Natural killer cell (primary cell): Measurements from ENCODE around the gene IFITM1. TPM values are rescaled to one million over a fixed set of nuclear protein-coding genes. Genes with fewer than 3 reads are reported as not detected.
"Not testable (repeated sequence)": the region's sequence is repeated elsewhere in the genome, so short reads cannot be mapped to it uniquely, and the experiment has no call there.

Experiments
- ATAC-seq, 3 donors: fragments of 150-1000 bp in 2 of 3; fragments of 200-7000 bp in 1 of 3; cut with Tn5 transposase; 1 replicate in 1 of 3; 2 replicates in 2 of 3; pipeline ENCODE4 v1.10.0; 2021; ENCODE audit warnings: mild to moderate bottlenecking in 2 of 3, moderate library complexity in 2 of 3
- DNase-seq, 2 donors: peaks; one replicate each; pipeline versions ENCODE4 v3.0.0 to v3.0.0-alpha.2; 2013 to 2021; ENCODE audit warnings: mixed read lengths in 1 of 2
- H3K27ac ChIP-seq: one replicate; pipeline ENCODE4 v1.5.1; 2013; ENCODE audit warnings: mild to moderate bottlenecking, low read length
- H3K27me3 ChIP-seq: one replicate; pipeline ENCODE4 v1.6.1; 2013; ENCODE audit warnings: low read length; ENCODE audit not compliant: control insufficient read depth, insufficient read depth
- H3K36me3 ChIP-seq: one replicate; pipeline ENCODE4 v1.6.1; 2013; ENCODE audit warnings: low read length; ENCODE audit not compliant: control insufficient read depth, insufficient read depth
- H3K4me1 ChIP-seq: one replicate; pipeline ENCODE4 v1.6.1; 2013; ENCODE audit warnings: low read length; ENCODE audit not compliant: control insufficient read depth, insufficient read depth
- H3K4me3 ChIP-seq: one replicate; pipeline ENCODE4 v1.5.1; 2013; ENCODE audit warnings: low read length
- H3K9me3 ChIP-seq: one replicate; pipeline ENCODE4 v1.6.1; 2013; ENCODE audit warnings: low read length; ENCODE audit not compliant: control insufficient read depth, insufficient read depth
- H3K27ac Mint-ChIP-seq, 2 donors: one replicate each; pipeline ENCODE4 v1.8.0; 2022; ENCODE audit warnings: mild to moderate bottlenecking in 2 of 2, mixed read lengths in 2 of 2, moderate library complexity in 1 of 2
- H3K27me3 Mint-ChIP-seq, 2 donors: one replicate each; pipeline ENCODE4 v1.8.0; 2022; ENCODE audit warnings: low read depth in 2 of 2, mixed read lengths in 2 of 2
- H3K36me3 Mint-ChIP-seq: one replicate; pipeline ENCODE4 v1.8.0; 2022; ENCODE audit warnings: mixed read lengths
- H3K4me1 Mint-ChIP-seq, 2 donors: one replicate each; pipeline ENCODE4 v1.8.0; 2022; ENCODE audit warnings: mixed read lengths in 2 of 2
- H3K4me3 Mint-ChIP-seq: one replicate; pipeline ENCODE4 v1.8.0; 2022; ENCODE audit warnings: mild to moderate bottlenecking, moderate library complexity, mixed read lengths
- H3K9me3 Mint-ChIP-seq, 2 donors: one replicate each; pipeline ENCODE4 v1.8.0; 2022; ENCODE audit warnings: mixed read lengths in 2 of 2
- WGBS: methylation state at CpG from one replicate; pipeline ENCODE4 v1.1.7; 2013; ENCODE audit warnings: missing lambda C conversion rate; ENCODE audit not compliant: insufficient coverage; 5-methylcytosine and 5-hydroxymethylcytosine counted together
- intact Hi-C: fragments of 100-400 bp; cut with micrococcal nuclease; formaldehyde crosslinking; loops from one replicate; pipeline ENCODE4 v1.14.2; 2022
- total RNA-seq, 4 donors: library from RNA; stranded (reverse); fragments of 120-200 nt in 1 of 4; gene quantifications; one replicate each; pipeline versions ENCODE4 v1.2.3 to v1.2.4, GENCODE V29; 2013 to 2022
- TF ChIP-seq, protein P1 (sequence below): fragments of 200-600 bp; IDR thresholded peaks from one replicate; pipeline ENCODE4 v1.8.0; 2022; ENCODE audit warnings: antibody characterized with exemption

Gene IFITM1
- total RNA-seq, 3 donors from 2014 or later (not counting 1 experiment from before 2014, with no cell fraction given): 540 to 809 (median 710) TPM

DNA sequence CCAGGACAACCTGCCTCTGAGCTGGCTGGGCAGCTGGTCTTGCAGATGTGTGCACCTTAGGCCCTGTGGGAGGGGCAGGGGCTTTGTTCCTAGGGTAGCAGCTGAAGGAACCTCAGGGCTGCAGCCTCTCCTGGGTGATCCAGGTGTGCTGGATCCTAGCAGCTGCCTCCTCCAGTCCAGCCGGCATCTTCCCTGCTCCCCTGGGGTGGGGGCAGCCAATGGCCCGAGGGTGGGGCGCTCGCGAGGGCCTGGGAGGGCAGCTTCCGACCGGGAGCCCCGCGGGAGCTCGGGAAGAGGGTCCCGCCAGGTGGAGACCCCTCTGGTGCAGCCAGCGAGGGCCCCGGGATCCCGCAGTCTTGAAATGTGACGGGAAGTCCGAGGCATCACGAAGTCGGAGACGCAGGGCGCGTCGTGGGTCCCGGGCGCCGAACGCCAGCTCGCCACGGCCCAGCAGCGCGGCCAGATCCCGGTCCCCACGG, 1.7 kb downstream of the IFITM1 start:
- no peaks in the 10 kb centered on the region for H3K9me3 ChIP-seq
- H3K27ac Mint-ChIP-seq: peak overlapping the region; percentile 98 to 99
- WGBS: 31% methylated on average over 32 of the region's 32 CpGs
- H3K4me3 ChIP-seq: peak overlapping the region; percentile 75
- H3K27me3 Mint-ChIP-seq: no peaks in the 10 kb centered on the region
- H3K9me3 Mint-ChIP-seq: no peaks in the 10 kb centered on the region
- peak overlapping the region; percentile 66 for H3K27ac ChIP-seq
- intact Hi-C loops: no loop called here
- TF ChIP-seq, protein P1, sequence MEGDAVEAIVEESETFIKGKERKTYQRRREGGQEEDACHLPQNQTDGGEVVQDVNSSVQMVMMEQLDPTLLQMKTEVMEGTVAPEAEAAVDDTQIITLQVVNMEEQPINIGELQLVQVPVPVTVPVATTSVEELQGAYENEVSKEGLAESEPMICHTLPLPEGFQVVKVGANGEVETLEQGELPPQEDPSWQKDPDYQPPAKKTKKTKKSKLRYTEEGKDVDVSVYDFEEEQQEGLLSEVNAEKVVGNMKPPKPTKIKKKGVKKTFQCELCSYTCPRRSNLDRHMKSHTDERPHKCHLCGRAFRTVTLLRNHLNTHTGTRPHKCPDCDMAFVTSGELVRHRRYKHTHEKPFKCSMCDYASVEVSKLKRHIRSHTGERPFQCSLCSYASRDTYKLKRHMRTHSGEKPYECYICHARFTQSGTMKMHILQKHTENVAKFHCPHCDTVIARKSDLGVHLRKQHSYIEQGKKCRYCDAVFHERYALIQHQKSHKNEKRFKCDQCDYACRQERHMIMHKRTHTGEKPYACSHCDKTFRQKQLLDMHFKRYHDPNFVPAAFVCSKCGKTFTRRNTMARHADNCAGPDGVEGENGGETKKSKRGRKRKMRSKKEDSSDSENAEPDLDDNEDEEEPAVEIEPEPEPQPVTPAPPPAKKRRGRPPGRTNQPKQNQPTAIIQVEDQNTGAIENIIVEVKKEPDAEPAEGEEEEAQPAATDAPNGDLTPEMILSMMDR: no peak
- peaks cover 48% of the 10 kb centered on the region for H3K4me1 ChIP-seq
- peaks cover 58 to 59% of the 10 kb centered on the region in 2 donors for H3K4me1 Mint-ChIP-seq
- H3K4me3 Mint-ChIP-seq: peak overlapping the region; percentile 97
- H3K27me3 ChIP-seq: no peaks in the 10 kb centered on the region
- H3K36me3 ChIP-seq: peaks cover 18% of the 10 kb centered on the region
- no peak for DNase-seq
- ATAC-seq: no peak
- no peaks in the 10 kb centered on the region for H3K36me3 Mint-ChIP-seq

DNA sequence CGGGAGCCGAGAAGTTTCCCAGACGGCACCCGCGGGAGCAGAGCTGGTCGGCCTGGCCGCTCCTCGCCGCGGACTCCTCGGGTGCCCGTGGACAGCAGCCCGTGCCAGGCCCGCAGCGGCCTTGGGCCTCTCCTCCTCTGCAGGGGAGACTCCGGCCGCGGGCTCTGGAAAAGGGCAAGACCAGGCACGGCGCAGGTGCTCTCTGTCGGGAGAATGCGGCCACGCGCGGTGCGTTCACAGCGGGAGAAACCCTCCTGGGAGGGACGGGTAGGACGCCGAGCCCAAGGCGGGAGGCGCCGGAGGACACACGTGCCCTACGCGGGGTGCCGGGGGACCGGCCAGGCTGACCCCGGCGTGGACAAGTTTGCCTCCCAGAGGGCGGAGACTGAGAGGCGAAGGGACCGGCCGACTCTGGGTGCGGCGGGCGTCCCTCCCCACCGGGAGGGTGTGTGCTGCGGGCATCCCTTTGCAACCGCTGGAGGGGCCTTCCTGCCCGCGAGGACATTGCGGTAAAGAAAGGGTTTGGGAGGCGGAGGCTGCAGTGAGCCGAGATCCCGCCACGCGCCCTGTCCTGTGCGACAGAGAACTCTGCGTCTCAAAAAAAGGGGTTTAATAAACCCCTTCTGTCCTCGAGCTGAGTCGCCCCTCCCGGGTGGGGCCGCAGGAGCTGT, 2.3 kb downstream of the IFITM1 start:
- no peaks in the 10 kb centered on the region for H3K36me3 Mint-ChIP-seq
- intact Hi-C loops: loop anchor here (2.0 kb wide), 1 partner anchor 35 kb away; no protein-coding TSS in a partner anchor
- H3K9me3 Mint-ChIP-seq: no peaks in the 10 kb centered on the region
- H3K4me1 Mint-ChIP-seq: peaks cover 64 to 65% of the 10 kb centered on the region in 2 donors
- H3K27ac Mint-ChIP-seq: peak overlapping the region; percentile 98 to 99
- H3K36me3 ChIP-seq: peaks cover 18% of the 10 kb centered on the region
- WGBS: 29% methylated on average over 64 of the region's 64 CpGs
- H3K4me1 ChIP-seq: peaks cover 55% of the 10 kb centered on the region
- H3K27me3 Mint-ChIP-seq: no peaks in the 10 kb centered on the region
- peak overlapping the region; percentile 75 for H3K4me3 ChIP-seq
- no peaks in the 10 kb centered on the region for H3K9me3 ChIP-seq
- no peaks in the 10 kb centered on the region for H3K27me3 ChIP-seq
- peak overlapping the region; percentile 80 for H3K27ac ChIP-seq
- DNase-seq (peak in 1 of 2 donors; percentile 63), ATAC-seq (no peak)
- H3K4me3 Mint-ChIP-seq: peak overlapping the region; percentile 95
- TF ChIP-seq, protein P1: no peak

DNA sequence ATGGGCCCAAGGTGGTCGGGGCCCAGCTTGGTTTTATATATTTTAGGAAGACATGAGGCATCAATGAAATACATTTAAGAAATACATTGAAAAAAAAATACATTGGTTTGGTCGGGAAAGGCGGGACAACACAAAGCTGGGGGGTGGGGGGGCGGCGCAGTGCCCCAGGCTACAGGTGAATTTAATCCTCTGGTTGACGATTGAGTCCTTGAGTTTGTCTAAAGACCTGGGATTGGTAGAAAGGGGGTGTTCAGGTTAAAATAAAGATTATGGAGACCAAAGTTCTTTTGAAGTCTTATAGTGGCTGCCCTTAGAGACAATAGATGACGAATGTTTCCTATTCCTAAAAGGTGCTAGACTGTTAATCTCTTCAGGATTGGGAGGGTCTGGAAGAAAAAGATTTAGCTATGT, 3.1 kb downstream of the IFITM1 start:
- H3K4me3 Mint-ChIP-seq: peak overlapping the region; percentile 95
- H3K27ac Mint-ChIP-seq: peak overlapping the region; percentile 98 to 99
- H3K27me3 ChIP-seq: no peaks in the 10 kb centered on the region
- DNase-seq: peak in 1 of 2 donors; percentile 67
- peak overlapping the region; percentile 75 for H3K4me3 ChIP-seq
- ATAC-seq: peak in 1 of 3 donors; percentile 2
- no peaks in the 10 kb centered on the region for H3K9me3 Mint-ChIP-seq
- TF ChIP-seq, protein P1: no peak
- intact Hi-C loops: loop anchor here (1.0 to 2.0 kb wide), 3 partner anchors 8 to 34 kb away; no protein-coding TSS in a partner anchor
- H3K27me3 Mint-ChIP-seq: no peaks in the 10 kb centered on the region
- H3K36me3 ChIP-seq: peaks cover 18% of the 10 kb centered on the region
- H3K36me3 Mint-ChIP-seq: no peaks in the 10 kb centered on the region
- H3K4me1 ChIP-seq: peaks cover 51% of the 10 kb centered on the region
- no peaks in the 10 kb centered on the region for H3K9me3 ChIP-seq
- 47% methylated on average over 7 of the region's 7 CpGs for WGBS
- peak overlapping the region; percentile 80 for H3K27ac ChIP-seq
- H3K4me1 Mint-ChIP-seq: peaks cover 62% of the 10 kb centered on the region in 2 donors

DNA sequence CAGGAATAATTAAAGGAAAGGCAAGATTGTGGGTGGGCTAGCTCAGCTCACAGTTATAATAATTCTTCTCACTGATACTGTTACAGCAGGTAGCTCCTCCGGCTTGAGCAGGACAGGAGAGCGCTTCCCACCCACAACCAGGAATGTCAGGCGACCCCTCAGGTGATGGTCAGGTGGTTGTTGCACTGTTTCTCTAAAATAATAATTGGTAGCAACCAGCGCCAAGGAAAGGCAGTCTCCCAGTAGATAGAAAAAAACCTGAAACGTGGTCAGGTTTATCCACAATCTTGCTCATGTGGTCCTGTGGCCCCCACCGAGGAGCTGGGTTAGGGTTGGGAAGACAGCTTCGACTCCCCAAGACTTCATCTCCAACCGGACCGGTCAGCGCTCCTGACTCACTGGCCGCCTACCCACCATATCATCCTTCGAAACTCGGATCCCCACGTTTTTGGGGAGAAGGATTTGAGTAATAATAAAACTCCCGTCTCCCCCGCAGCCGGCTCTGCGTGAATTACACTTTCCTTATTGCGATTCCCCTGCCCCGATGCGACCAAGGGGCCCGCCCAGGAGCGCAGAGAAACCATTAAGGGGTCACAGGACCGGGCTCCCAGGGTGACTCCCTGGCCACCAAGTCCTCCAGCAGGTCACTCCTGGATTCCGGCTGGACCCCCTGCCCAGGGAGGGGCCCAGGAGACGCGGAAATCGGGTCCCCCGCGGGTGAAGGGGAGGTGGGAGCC, 4.0 kb downstream of the IFITM1 start:
- H3K9me3 ChIP-seq, H3K36me3 Mint-ChIP-seq, H3K27me3 ChIP-seq, H3K9me3 Mint-ChIP-seq, H3K27me3 Mint-ChIP-seq: not testable (repeated sequence)
- Mint-ChIP-seq H3K27ac (peak overlapping the region; percentile 98 to 99), H3K4me1 (peaks cover 53% of the 10 kb centered on the region in 2 donors), H3K4me3 (peak overlapping the region; percentile 95)
- Histone ChIP-seq H3K27ac (peak overlapping the region; percentile 80), H3K4me3 (peak overlapping the region; percentile 2), H3K4me1 (peaks cover 45% of the 10 kb centered on the region), H3K36me3 (peaks cover 18% of the 10 kb centered on the region)
- 20% methylated on average over 6 of the region's 30 CpGs for WGBS
- peak in 1 of 3 donors; percentile 22 for ATAC-seq
- peak in 1 of 2 donors; percentile 33 for DNase-seq
- intact Hi-C loops: loop anchor here (1.0 to 2.0 kb wide), 3 partner anchors 9 to 33 kb away; no protein-coding TSS in a partner anchor

DNA sequence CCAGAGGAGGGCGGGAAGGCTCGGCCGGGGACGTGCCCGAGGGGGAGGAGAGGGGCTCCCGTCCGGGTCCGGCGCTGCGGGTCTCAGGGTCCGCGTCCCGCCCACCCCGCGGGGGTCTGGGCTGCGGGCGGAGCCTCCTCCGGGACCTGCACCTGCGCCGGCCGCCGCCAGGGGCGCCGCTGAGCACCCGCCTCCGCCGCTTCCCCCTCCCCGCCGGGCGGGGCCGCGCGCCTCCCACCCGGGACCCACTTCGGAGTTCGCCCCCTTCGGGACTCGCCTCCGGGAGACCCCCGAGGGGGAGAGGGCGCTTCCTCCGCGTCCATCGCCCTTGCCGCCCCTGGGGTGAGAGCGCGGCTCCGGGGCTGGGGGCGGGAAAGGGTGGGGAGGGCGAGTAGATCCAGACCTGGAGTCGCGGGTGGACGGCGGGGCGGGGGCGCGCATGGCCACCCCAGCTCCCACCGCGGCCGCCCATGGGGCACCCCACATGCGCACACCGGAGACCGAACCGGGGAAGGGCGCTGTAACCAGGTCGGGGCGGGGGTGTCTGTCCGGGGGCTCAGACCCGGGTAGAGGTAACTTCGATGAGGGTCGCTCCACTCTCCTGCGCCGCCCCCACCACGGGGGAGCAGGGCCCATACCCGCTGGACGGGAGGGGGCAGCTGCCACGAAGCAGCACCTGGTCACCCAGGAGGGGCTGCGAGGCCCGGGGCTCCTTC, 4.7 kb downstream of the IFITM1 start:
- H3K4me1 Mint-ChIP-seq: peaks cover 45 to 50% of the 10 kb centered on the region in 2 donors
- H3K4me3 Mint-ChIP-seq, intact Hi-C loops, H3K27me3 ChIP-seq, H3K9me3 ChIP-seq, H3K36me3 Mint-ChIP-seq, H3K27ac Mint-ChIP-seq, H3K27me3 Mint-ChIP-seq, DNase-seq, H3K9me3 Mint-ChIP-seq: not testable (repeated sequence)
- Histone ChIP-seq H3K4me1 (peaks cover 46% of the 10 kb centered on the region), H3K36me3 (peaks cover 18% of the 10 kb centered on the region), H3K27ac (peak overlapping the region; percentile 57), H3K4me3 (peak overlapping the region; percentile 44)
- 0% methylated on average over 8 of the region's 79 CpGs for WGBS
- ATAC-seq: peak; percentile 58 to 76 (median 59)
